Measurements from ENCODE around the gene SSR1.
"Not testable (repeated sequence)": the region's sequence is repeated elsewhere in the genome, so short reads cannot be mapped to it uniquely, and the experiment has no call there.

SSR1 gene

GRCh38 chr6:7316658-7317533 lies 3.9 kb upstream of the SSR1 start:
- no peak for DNase-seq

GRCh38 chr6:7315948-7316365 lies 3.0 kb upstream of the SSR1 start:
- no peak for DNase-seq

GRCh38 chr6:7315087-7315947 lies 2.3 kb upstream of the SSR1 start:
- DNase-seq = not testable (repeated sequence)

GRCh38 chr6:7314414-7314813 lies 1.4 kb upstream of the SSR1 start:
- no peak for DNase-seq

- no peak for DNase-seq
Observed at GRCh38 chr6:7313505-7314165, 636 bp upstream of the SSR1 start.

- no peak for DNase-seq
Observed at GRCh38 chr6:7311917-7312615, 933 bp downstream of the SSR1 start.

GRCh38 chr6:7311176-7311575 lies 1.8 kb downstream of the SSR1 start:
- DNase-seq = no peak

GRCh38 chr6:7309050-7309449 lies 3.9 kb downstream of the SSR1 start:
- DNase-seq = no peak

GRCh38 chr6:7307533-7307932 lies 5.5 kb downstream of the SSR1 start:
- DNase-seq = no peak

GRCh38 chr6:7304821-7305220 lies 8.2 kb downstream of the SSR1 start:
- DNase-seq = no peak

GRCh38 chr6:7301702-7302101 lies 11.3 kb downstream of the SSR1 start:
- no peak for DNase-seq

- DNase-seq = no peak
Observed at GRCh38 chr6:7300926-7301325, 12.1 kb downstream of the SSR1 start.

GRCh38 chr6:7298113-7298512 lies 14.9 kb downstream of the SSR1 start:
- DNase-seq = no peak

GRCh38 chr6:7296602-7297001 lies 16.4 kb downstream of the SSR1 start:
- no peak for DNase-seq

- no peak for DNase-seq
Observed at GRCh38 chr6:7295916-7296315, 17.1 kb downstream of the SSR1 start.

- no peak for DNase-seq
Observed at GRCh38 chr6:7292596-7293255, 20.3 kb downstream of the SSR1 start.

- no peak for DNase-seq
Observed at GRCh38 chr6:7290079-7290478, 22.9 kb downstream of the SSR1 start.

- no peak for DNase-seq
Observed at GRCh38 chr6:7285416-7285815, 27.6 kb downstream of the SSR1 start.

- DNase-seq = no peak
Observed at GRCh38 chr6:7283676-7284075, 29.3 kb downstream of the SSR1 start.

- no peak for DNase-seq
Observed at GRCh38 chr6:7282097-7282906, 30.7 kb downstream of the SSR1 start.

- no peak for DNase-seq
Observed at GRCh38 chr6:7276199-7276524, 36.8 kb downstream of the SSR1 start.
